Activated CD8-positive, alpha-beta memory T cell treated with anti-CD3 and anti-CD28 coated beads, Interleukin-2, amount 50 U/mL, for 1 hour (primary cell): ENCODE measurements around the gene SPARC.
"Not testable (repeated sequence)": the region's sequence is repeated elsewhere in the genome, so short reads cannot be mapped to it uniquely, and the experiment has no call there.

Experiments used
- DNase-seq: peaks from one replicate; pipeline ENCODE4 v3.0.0-alpha.2; 2020; ENCODE audit errors: extremely low read depth

The SPARC gene, protein sequence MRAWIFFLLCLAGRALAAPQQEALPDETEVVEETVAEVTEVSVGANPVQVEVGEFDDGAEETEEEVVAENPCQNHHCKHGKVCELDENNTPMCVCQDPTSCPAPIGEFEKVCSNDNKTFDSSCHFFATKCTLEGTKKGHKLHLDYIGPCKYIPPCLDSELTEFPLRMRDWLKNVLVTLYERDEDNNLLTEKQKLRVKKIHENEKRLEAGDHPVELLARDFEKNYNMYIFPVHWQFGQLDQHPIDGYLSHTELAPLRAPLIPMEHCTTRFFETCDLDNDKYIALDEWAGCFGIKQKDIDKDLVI

DNA sequence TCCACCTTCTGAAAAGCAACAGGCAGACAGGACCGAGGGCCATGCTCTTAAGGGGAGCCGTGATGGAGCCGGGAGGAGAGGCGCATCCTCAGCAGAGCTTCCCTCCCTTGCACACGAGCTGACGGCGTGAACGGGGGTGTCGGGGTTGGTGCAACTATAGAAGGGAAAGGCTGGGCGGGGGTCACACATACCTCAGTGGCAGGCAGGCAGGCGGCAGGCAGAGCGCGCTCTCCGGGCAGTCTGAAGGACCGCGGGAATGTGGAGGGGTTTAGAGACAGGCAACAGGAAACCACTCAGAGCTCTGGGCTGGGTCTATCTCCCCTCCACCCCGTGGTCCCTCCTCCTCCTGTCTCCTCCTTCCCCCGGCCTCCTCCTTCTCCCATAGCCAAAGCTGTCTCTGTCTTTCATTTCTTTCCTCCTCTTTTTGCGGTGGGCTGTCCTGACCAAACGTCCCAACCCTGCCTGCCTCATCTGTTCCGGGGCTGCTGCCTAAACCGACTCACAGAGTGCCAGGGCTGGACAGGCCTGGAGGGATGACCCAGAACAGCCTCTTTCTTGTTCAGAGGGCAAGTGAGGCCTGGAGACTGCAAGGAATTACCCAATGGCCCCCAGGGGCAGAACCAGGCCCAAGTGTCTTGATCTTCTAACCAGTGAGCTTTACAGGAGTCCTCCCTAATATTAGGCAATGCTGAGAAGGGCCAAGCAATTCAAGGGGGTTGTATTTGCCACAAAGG is at the start of gene SPARC:
Gene SPARC (minus strand): TSS at position 242 of the 734 bp plus-strand sequence. CDS start 10,727 bp downstream, outside the sequence.
- no peak for DNase-seq

DNA sequence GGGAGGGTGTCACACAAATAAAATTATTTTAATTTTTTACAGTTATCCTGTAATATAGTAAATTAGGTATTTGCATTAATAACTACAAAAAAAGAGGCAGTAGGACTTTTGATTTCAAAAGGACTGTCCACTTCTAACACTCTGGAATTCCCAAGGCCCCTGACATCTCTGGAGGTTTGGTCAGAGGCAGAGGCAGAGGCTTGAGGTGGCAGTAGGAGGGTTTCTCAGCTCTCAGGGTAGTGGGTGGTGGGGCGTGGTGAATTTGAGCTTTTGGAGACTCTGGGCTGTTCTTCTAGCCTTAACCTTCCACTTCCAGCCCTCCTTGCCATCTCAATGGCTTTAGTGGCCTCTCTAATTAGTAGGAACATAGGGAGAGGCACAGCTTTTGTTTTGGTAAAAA is 48.9 kb upstream of the SPARC start:
- DNase-seq = no peak

DNA sequence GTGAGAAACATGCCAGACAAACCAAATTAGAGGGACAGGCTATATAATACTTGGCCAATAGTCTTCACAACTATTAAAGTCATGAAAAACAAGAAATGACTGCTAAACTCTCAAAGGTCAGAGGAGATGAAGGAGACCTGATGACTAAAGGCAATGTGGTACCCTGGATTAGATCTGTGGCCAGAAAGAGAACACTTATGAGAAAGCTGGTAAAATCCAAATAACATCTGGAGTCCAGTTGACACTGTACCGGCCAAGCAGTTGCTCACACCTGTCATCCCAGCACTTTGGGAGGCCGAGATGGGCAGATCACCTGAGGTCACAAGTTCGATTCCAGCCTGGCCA is 47.3 kb upstream of the SPARC start:
- no peak for DNase-seq

DNA sequence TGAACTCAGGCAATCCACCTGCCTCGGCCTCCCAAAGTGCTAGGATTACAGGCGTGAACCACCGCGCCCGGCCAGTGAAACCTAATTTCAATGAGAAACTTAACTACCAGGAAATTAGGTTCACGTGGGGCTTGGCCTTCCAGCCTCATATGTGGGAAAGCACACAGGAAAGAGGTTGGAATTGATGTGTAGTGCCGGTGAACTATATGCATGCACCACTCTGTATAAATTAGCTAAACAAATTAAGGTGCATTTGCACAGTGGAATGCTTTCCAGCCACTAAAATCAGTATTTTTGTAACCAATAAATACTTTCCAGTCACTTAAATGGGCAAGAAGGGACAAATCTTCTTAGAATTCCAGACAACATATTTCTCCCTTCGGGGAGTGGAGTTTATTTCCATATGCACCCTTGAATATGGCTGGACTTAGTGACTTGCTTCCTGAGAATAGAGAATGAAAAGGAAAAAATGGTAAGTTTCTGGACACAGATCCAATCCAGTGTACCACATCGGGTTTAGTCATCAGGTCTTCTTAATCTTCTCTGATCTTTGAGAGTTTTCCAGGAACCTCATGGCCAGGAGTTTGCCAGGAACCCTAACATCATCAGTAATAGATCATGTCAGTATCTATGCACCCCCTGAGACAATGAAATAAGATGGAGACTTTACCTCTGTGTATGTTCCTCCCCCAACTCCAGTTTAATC is 46.8 kb upstream of the SPARC start:
- DNase-seq = no peak

DNA sequence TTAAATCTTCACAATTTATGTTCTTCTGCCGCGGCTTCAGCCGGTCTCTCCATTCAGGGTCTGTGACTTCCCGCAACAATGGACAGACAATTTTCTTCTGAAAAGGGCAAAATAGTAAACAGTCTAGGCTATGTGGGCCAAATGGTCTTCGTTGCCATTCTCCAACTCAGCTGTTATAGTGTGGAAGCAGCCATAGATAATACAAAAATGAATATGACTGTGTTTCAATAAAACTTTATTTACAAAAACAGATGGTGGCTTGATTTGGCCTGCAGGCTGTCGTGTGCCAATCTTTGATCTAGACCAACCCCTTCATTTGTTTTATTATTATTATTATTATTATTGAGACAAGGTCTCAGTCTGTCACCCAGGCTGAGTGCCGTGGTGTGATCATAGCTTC is 43.7 kb upstream of the SPARC start:
- DNase-seq = no peak

DNA sequence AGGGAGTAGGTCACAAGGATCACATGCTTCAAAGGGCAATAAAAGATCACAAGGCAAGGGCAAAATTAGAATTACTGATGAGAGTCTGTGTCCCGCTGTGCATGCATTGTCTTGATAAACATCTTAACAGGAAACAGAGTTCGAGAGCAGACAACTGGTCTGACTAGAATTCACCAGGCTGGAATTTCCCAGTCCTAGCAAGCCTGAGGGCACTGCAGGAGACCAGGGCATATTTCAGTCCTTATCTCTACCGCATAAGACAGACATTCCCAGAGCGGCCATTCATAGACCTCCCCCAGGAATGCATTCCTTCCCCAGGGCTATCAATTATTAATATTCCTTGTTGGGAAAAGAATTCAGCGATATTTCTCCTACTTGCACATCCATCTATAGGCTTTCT is 42.9 kb upstream of the SPARC start:
- DNase-seq = not testable (repeated sequence)

DNA sequence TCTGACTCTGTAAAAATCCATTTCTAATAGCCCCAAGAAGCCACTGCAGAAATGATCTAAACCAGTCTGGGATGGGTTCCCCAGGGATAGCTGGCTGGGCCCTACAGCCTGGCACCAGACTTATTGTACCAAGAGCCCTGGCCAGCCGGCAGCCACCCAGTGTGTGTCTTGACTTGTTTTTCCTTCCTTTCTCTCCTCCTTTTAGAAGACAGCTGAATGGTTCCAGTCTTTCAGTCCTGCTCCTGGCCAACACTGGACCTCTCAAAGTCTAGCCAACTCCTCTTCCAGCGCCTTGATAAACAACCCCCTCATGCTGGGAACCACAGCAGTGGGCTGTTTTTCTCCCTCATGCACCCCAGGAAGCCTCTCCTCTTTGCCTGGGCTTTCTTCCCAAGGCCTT is 37.6 kb upstream of the SPARC start:
- DNase-seq = no peak

DNA sequence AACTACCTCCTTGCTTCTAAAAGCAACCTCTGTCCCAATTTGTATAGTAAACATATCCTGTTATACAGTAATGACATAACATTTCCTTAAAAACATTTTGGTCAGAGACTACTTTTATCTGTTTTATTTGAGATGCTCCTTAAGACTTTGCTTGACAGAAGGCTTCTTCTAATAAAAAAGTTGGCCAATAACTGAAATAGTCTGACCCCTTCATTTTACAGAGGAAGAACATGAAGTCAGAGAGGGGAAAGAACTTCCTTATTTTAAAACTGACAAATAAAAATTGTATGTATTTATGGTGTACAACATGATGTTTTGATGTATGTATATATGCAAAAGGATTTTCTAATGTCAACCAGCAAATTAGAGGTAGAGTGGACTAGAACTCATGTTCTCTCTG is 35.8 kb upstream of the SPARC start:
- DNase-seq = no peak

DNA sequence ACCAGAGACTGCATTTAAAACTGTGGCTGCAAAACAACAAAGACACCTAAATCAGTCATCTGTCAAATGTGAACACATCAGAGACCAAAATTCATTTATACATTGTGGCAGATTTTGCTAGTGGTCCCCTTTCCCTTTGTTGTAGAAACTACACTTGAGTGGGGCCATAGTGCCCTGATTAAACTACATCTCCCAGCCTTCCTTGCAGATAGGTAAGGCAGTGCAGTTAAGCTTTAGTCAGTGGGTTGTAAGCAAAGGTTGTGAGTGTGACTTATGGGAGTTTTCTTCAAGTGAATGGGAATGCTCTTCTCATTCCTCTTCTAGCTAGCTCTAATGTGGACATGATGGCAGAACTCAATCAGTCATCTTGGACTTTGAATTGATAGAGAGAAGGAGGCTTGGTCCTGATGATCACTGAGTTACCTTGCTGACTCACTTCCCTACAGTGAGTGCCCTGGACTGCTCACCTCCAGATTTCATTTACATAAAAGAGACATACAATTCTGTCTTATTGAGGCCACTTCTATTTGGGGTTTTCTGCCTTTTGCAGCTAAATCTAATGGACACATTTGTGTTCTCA is 35.2 kb upstream of the SPARC start:
- DNase-seq = no peak

DNA sequence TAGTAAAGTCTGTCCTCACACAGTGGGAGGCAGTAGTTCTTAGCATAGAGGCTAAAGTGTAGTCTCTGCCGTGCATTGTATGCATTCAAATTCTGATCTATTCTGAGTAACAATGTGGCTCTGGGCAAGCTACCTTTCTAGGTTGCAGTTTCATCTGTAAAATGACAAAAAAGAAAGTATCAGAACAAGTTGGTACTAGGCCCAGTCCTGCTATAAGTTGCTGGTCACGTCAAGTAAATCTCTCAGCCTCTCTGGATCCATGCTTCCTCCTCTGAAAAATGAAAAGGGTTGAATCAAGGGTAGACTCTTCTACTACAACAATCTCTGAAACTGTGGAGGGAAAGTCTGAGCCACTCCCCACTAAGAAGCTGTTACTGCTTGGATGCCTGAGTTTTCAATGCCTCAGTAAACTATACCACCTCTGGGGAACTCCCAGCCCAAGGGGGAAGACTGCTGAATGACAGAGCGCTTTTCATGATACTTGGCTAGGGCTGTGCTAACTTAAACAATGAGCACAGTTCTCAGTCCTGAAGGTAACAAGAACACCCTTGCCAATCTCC is 34.5 kb upstream of the SPARC start:
- DNase-seq = no peak

DNA sequence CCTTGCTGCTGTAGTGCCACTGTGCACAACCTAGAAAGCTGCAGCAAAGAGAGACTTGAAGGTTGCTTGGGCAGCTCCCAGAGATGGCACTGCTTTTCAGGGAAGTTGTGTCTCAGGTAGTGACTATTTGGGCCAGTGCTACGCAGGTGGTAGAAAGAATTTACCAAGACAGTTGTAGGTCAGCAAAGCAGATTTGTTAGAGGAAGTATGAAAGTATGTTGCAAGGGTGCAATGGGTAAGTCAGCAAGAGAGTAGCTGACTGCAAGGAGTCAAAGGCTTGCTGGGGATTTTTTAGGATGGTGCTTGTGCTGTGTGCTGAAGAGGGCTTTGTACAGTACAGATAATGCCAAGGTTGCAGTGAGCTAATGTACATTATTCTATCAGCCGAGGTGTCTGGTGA is 33.5 kb upstream of the SPARC start:
- DNase-seq = no peak

DNA sequence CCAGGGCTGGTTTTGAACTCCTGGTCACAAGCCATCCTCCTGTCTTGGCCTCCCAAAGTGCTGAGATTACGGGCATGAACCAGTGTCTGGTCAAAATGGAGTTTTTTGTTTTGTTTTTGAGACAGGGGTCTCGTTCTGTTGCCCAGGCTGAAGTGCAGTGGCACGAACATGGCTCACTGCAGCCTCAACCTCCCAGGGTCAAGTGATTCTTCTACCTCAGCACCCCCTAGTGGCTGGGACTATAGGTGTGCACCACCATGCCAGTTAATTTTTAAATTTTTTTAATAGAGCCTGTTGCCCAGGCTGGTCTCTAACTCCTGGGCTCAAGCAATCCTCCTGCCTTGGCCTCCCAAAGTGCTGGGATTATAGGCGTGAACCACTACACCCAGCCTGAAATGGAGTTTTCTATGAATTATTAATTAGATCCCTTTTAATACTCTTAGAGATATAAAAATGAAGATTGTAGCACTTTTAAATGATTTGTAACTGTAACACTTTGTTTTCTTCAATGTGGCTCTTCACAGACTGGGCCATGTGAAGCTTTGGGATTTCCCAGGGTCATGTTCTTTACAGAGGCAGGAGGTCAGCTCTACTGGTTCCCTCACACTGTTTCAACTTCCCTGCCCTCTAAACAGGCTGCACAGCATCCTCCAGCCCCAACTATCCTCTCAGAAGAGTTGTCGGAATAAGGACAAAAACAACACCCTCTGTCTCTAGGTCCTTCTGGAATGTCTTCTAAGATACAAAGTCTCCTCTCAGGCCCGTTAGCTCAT is 32.7 kb upstream of the SPARC start:
- DNase-seq = no peak

DNA sequence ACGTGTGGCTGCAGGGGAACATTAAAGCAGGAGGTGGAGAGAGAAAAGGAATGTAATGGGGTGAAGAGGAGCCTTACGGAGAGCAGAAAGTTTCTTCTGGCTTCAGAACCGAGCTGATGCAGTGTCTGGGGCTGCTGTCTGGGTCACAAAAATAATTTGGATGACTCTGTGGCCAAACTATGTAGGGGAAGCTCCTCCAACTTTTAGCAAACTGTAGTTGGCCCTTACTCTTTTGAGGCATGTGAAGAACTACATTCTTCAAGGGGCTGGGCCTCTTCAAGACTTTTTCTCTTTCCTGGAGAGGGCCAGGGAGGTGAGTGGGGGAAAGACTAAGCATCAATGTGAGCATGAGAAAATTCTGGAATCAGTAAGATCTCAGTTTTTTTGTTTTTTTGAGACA is 31.9 kb upstream of the SPARC start:
- DNase-seq = no peak

DNA sequence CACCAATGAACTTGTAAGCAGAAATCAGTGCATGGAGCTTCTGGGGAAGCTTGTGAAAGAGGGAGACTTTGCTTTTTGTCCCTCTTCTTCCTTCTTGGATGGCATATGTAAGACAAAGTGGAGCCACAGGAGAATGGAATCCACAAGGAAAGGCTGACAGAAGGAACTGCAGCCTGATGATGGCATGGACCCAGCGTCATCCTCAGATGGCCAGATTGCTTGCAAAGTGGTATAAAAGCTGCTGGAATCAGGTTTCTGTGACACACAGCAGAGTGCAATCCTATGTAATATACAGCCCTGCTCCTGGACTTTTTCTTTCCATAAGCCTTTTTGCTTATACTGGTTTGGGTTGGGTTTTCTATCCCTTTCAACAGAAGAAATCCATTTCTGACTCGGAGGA is 31.4 kb upstream of the SPARC start:
- no peak for DNase-seq

DNA sequence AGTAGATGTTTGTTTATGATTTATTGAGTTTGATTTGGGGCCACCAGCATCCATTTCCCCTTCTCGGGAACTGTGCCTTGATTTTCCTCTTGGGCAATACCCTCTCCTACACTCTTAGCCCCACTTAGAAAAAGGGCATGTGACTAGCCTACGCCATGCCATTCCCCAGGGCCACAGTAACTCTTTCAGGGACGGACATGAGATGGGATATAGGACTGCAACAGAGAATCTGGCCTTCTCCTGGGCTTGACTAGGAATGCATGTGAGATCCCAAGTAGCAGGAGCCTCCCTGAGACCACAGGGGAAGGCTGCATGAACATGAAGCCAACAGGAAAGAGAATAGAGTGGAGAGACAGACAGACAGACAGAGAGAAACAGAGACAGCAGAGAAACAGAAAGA is 30.7 kb upstream of the SPARC start:
- DNase-seq = no peak

DNA sequence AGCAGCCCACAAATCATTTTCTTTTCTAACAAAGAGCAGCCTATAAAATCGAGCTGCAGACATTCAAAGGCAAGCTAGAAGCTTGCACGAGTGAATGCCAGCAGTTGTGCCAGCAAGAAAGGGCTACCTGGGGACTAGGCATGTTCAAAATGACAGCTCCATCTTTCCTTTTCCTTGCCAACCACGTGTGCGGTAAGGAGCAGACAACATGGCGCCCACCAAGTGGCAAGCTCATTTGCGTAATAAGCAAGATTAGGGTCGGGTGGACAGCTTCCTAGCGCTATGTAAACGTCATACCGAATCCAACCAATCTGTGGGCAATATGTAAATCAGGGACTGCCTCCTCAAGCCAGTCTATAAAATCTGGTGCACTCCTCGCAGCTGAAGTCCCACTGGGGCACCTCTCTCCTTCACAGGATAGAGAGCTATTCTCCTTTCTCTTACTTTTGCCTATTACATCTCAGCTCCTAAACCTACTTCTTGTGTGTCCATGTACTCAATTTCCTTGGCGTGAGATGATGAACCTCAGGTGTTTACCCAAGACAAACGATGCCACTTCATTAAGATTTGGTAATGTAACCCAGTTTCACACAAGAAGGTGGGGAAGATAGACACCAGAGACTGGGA is 22.5 kb upstream of the SPARC start:
- DNase-seq = no peak

DNA sequence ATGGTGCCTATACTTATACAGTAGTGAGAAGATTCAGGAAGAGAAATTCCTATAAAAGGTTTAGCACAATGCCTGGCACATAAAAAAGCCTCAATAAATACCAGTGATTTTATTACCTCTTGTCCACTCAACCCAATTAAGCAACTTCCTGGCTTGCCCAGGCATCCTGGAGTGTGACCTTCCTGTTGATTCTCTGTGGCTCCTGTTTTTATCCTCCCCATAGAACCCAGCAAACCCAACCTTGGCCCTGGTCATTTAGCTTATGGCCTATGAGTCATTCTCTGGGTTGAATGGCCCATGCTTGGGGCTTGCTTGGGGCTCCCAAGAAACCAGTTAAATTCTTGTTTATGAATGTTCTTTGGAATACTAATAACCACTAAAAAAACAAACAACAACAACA is 21.4 kb upstream of the SPARC start:
- no peak for DNase-seq

DNA sequence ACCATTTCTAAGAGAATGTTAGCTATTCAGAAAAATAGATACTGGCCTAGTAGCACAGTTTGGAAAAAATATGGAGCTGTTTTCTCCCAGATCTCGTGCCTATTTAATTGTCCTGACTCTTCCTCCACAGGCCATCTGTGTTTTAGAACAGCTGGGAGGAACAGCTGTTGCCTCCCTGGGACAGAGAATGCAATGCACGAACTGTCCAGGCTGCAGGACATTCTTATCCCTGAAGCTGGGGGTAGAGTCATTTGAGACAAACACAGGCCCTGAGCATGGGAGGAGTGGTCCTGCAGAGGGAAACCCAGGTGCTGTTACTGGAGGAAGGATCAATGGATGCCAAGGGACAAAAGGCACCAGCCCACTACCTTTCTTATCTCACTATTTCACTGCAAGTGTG is 20.9 kb upstream of the SPARC start:
- DNase-seq = no peak

DNA sequence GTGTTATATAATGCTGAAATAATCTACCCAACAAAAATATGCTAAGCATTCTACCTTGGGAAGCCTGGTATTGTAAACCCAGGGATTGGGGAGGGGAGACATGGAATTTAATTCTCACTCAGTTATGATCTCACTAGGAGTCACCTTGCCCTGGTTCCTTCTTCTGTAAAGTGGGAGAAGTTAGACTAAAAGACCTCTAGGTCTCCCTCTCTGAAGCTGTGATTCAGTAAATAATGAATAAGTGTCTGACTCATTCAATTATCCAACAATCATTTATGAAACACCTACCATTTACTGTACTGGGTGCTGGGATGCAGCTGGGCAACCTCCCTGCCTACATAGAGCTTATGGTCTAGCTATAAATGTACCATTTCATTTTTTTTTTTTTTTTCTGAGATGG is 20.2 kb upstream of the SPARC start:
- no peak for DNase-seq

DNA sequence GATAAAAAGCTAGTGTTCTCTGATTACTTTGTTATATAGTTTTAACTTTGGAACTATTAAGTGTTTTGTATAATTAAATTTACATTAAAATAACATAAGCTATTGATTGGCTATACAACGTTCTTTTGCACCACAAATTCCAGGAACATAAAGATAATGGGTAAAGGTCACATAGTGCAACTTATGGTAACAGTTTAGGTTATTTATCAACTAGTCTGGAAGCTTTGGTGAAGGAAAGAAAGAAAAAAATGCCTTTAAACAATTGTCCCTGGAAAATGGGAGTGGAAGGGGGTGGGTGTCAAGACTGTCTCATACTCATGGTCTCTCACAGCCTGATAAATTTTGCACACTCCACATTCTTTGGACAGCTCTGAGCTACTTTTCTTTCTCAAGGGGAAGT is 17.1 kb upstream of the SPARC start:
- DNase-seq = no peak

DNA sequence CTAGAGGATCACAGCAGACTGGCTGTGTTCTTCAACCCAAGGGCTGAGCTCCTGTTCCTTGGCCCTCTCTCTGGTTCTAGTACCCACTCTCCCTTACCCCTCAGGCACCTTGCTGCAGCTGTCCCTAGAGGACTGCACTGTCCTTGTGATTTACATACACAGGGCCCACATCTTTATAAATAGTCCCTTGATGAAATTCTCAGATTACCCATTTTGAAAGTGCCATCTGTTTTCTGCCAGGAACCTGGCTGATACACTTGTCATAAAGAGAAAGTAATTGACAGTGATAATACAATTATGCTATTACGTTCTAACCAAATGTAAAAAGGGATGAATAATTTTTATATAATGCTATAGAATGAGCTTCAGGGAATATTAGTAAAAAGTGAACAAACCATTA is 16.5 kb upstream of the SPARC start:
- no peak for DNase-seq
